ENCODE data around the gene IRF3. TPM values are rescaled to one million over a fixed set of nuclear protein-coding genes. Genes with fewer than 3 reads are reported as not detected.

IRF3 gene
- total RNA-seq, 3 donors from 2014 or later = 76.1 to 119 (median 90.1) TPM

GRCh38 chr19:49677901-49678674, 12.4 kb upstream of the IRF3 start:
- TF ChIP-seq CTCF (IDR thresholded peaks at IDR 0.05) = peak; percentile 21
- peak overlapping the region; percentile 88 for H3K4me3 ChIP-seq
- H3K36me3 ChIP-seq (ENCODE audit: low read depth) = peaks cover 6% of the 10 kb centered on the region
- no peaks in the 10 kb centered on the region for H3K9me3 ChIP-seq
- H3K4me1 ChIP-seq (ENCODE audit: low read depth) = peaks cover 27% of the 10 kb centered on the region
- peak; percentile 83 to 86 (median 84) for DNase-seq
- intact Hi-C loops (cut with DNase I, micrococcal nuclease) = no loop called here
- no peak for ATAC-seq

GRCh38 chr19:49677231-49677900, 11.7 kb upstream of the IRF3 start, which contains the start of gene PRMT1:
TSS of gene PRMT1 (plus strand) at chr19:49677271. CDS start at chr19:49677281, 10 bp downstream.
- DNase-seq = peak in 2 of 3 donors; percentile 53 to 76
- Histone ChIP-seq H3K4me3 (peak within 1 kb of the TSS; percentile 88), H3K4me1 (ENCODE audit: low read depth) (peaks cover 27% of the 10 kb centered on the region), H3K9me3 (no peaks in the 10 kb centered on the region), H3K36me3 (ENCODE audit: low read depth) (peaks cover 6% of the 10 kb centered on the region)
- TF ChIP-seq CTCF (IDR thresholded peaks at IDR 0.05) = no peak
- intact Hi-C loops (cut with DNase I, micrococcal nuclease) = no loop called here
- ATAC-seq = peak; percentile 10

DNA sequence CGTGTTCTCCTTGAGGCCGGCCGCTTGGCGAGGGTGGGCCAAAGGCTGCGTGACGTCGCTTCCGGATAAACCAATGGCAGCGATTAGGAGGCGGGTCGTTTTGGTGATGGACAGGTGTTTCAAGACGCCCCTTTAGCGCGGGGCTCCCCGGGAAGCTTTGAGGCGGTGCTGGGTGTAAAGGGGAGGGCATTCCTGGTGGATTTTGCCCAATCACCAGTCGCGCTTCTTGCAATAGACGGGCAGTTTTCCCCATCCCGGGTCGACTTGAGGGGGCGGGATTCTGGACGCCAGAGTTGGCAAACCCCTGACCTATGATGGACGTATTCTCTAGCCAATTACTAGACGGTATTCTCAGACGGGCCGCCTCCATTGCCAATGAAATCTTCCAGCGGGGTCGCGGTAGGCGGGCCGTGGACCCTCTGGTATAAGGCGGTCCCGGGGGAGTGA, 11.2 kb upstream of the IRF3 start:
- ATAC-seq = peak; percentile 83
- Histone ChIP-seq H3K4me1 (ENCODE audit: low read depth) (peaks cover 32% of the 10 kb centered on the region), H3K36me3 (ENCODE audit: low read depth) (peaks cover 6% of the 10 kb centered on the region), H3K4me3 (peak overlapping the region; percentile 88), H3K9me3 (no peaks in the 10 kb centered on the region)
- TF ChIP-seq CTCF (IDR thresholded peaks at IDR 0.05) = no peak
- intact Hi-C loops (cut with DNase I, micrococcal nuclease) = no loop called here
- DNase-seq = peak; percentile 99 to 100 (median 99)

DNA sequence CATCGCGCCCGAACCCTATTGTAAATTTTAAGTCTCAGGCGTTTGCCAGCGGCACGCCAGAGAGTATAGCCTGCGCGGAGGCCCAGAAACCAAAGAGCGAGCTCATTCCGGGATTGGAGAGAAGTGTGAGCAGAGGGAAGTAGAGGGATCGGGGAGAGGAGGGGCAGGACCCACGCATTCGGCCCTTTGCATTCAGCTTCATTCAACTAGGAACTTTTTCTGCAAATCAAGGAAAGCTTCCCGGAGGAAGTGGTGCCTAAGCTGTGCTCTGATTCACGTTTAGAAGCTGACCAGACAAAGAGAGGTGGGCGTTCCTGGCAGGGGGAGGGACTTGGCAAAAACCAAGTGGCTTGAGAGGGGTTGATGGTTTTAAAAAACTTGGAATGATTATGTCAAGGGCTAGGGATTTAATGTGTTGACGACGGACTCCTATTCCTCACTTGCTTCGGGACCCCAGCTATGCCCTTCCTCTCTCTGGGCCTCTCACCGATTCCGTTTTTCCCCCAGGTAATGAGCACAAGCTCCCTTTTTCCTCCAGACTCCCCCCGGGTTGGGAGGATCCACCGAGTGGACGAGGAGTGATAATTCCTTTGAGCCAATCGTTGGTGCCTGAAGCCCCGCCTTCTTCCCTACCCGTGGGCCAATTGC, 10.6 kb upstream of the IRF3 start:
- intact Hi-C loops (cut with DNase I, micrococcal nuclease) = no loop called here
- peak; percentile 60 for ATAC-seq
- Histone ChIP-seq H3K4me1 (ENCODE audit: low read depth) (peaks cover 36% of the 10 kb centered on the region), H3K9me3 (no peaks in the 10 kb centered on the region), H3K4me3 (peak overlapping the region; percentile 88), H3K36me3 (ENCODE audit: low read depth) (peaks cover 6% of the 10 kb centered on the region)
- DNase-seq = peak; percentile 86 to 90 (median 89)
- no peak for TF ChIP-seq CTCF (IDR thresholded peaks at IDR 0.05)

- intact Hi-C loops (cut with DNase I, micrococcal nuclease) = no loop called here
- ATAC-seq = peak; percentile 45
Observed at GRCh38 chr19:49672131-49672919, 6.7 kb upstream of the IRF3 start.

More at GRCh38 chr19:49672131-49672919, 6.7 kb upstream of the IRF3 start:
- peaks cover 13% of the 10 kb centered on the region for H3K4me1 ChIP-seq (ENCODE audit: low read depth)
- no peak overlapping the region for H3K4me3 ChIP-seq
- peak; percentile 84 for TF ChIP-seq CTCF (IDR thresholded peaks at IDR 0.05)
- peaks cover 6% of the 10 kb centered on the region for H3K36me3 ChIP-seq (ENCODE audit: low read depth)
- DNase-seq = peak; percentile 81 to 87 (median 83)
- H3K9me3 ChIP-seq = no peaks in the 10 kb centered on the region

Measured in mucosa of descending colon (tissue), 3 donors.